HG02973 (cell line): Measurements from ENCODE around the gene MND1.

Experiments used
- ATAC-seq: cut with Tn5 transposase; IDR thresholded peaks from one replicate; pipeline ENCODE4 v1.9.1; 2021; ENCODE audit warnings: moderate library complexity; ENCODE audit not compliant: unreplicated experiment

The MND1 gene

GRCh38 chr4:153344131-153345011 lies at the start of gene MND1:
Gene MND1 (plus strand): TSS chr4:153344688. CDS start chr4:153344738, 50 bp downstream.
- ATAC-seq = peak; percentile 78

- no peak for ATAC-seq
Measured at GRCh38 chr4:153295131-153295755, 49.2 kb upstream of the MND1 start.

- no peak for ATAC-seq
Measured at GRCh38 chr4:153296040-153296823, 48.3 kb upstream of the MND1 start.

GRCh38 chr4:153297116-153297515 lies 47.4 kb upstream of the MND1 start:
- ATAC-seq = no peak

GRCh38 chr4:153310793-153311192 lies 33.7 kb upstream of the MND1 start:
- no peak for ATAC-seq

- no peak for ATAC-seq
Measured at GRCh38 chr4:153314915-153315314, 29.6 kb upstream of the MND1 start.

- no peak for ATAC-seq
Measured at GRCh38 chr4:153318696-153319320, 25.7 kb upstream of the MND1 start.

GRCh38 chr4:153322791-153323190 lies 21.7 kb upstream of the MND1 start:
- ATAC-seq = no peak

- no peak for ATAC-seq
Measured at GRCh38 chr4:153324046-153324445, 20.4 kb upstream of the MND1 start.

- no peak for ATAC-seq
Measured at GRCh38 chr4:153325558-153325957, 18.9 kb upstream of the MND1 start.

- no peak for ATAC-seq
Measured at GRCh38 chr4:153326513-153326912, 18.0 kb upstream of the MND1 start.

- ATAC-seq = no peak
Measured at GRCh38 chr4:153327247-153327646, 17.2 kb upstream of the MND1 start.

- no peak for ATAC-seq
Measured at GRCh38 chr4:153332936-153333335, 11.6 kb upstream of the MND1 start.

- no peak for ATAC-seq
Measured at GRCh38 chr4:153333874-153334273, 10.6 kb upstream of the MND1 start.

GRCh38 chr4:153335665-153336064 lies 8.8 kb upstream of the MND1 start:
- ATAC-seq = no peak

- no peak for ATAC-seq
Measured at GRCh38 chr4:153337686-153338085, 6.8 kb upstream of the MND1 start.

GRCh38 chr4:153341575-153342090 lies 2.9 kb upstream of the MND1 start:
- no peak for ATAC-seq

- no peak for ATAC-seq
Measured at GRCh38 chr4:153342751-153343552, 1.5 kb upstream of the MND1 start.

- peak; percentile 24 for ATAC-seq
Measured at GRCh38 chr4:153345012-153345981, 809 bp downstream of the MND1 start.
